Measurements from ENCODE around the gene MRM2.
"Not testable (repeated sequence)": the region's sequence is repeated elsewhere in the genome, so short reads cannot be mapped to it uniquely, and the experiment has no call there.

MRM2 gene

DNA sequence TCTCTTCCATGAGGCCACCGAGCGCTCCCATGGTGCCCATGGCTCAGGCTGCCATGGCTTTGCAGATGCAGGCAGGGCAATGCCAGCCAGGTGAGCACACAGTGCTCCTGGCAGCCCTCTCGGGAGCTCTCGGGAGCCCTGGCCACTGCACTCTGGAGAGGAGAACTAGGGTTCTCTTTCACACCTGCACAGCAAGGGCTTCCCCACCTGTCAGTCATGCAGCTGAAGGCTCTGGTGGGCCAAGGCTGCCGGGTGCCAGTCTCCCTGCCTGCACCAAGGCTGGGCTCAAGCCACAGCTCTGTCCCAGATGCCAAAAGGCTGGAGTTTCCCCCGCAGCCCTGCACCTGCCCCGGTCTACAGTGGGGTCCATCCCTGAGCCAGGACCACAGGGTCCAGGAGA lies 32.7 kb upstream of the MRM2 start:
- TF ChIP-seq, protein P1, sequence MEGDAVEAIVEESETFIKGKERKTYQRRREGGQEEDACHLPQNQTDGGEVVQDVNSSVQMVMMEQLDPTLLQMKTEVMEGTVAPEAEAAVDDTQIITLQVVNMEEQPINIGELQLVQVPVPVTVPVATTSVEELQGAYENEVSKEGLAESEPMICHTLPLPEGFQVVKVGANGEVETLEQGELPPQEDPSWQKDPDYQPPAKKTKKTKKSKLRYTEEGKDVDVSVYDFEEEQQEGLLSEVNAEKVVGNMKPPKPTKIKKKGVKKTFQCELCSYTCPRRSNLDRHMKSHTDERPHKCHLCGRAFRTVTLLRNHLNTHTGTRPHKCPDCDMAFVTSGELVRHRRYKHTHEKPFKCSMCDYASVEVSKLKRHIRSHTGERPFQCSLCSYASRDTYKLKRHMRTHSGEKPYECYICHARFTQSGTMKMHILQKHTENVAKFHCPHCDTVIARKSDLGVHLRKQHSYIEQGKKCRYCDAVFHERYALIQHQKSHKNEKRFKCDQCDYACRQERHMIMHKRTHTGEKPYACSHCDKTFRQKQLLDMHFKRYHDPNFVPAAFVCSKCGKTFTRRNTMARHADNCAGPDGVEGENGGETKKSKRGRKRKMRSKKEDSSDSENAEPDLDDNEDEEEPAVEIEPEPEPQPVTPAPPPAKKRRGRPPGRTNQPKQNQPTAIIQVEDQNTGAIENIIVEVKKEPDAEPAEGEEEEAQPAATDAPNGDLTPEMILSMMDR (IDR thresholded peaks at IDR 0.05; ENCODE audit: low read depth, low read length) = no peak
- no peak overlapping the region for H3K4me3 ChIP-seq (ENCODE audit: low read depth, low read length)

DNA sequence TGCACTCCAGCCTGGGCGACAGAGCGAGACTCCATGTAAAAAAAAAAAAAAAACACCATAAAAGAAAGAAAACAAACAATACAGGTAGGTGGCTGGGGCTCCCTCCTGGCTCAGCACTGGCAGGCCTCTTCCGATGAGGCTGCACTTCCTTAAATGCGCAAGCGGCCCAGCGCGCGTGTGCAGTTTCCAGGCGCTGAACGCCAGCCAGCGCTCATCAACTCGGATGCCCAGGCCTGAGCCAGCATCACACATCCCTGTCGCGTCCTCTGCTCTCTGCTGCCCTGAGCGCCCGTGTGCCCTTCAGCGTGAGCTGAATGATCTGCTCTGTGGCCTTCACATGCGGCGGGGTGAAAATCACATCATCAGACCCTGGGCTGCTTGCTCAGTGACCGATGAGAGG lies 31.9 kb upstream of the MRM2 start:
- H3K4me3 ChIP-seq (ENCODE audit: low read depth, low read length) = no peak overlapping the region
- TF ChIP-seq, protein P1 (IDR thresholded peaks at IDR 0.05; ENCODE audit: low read depth, low read length) = no peak

DNA sequence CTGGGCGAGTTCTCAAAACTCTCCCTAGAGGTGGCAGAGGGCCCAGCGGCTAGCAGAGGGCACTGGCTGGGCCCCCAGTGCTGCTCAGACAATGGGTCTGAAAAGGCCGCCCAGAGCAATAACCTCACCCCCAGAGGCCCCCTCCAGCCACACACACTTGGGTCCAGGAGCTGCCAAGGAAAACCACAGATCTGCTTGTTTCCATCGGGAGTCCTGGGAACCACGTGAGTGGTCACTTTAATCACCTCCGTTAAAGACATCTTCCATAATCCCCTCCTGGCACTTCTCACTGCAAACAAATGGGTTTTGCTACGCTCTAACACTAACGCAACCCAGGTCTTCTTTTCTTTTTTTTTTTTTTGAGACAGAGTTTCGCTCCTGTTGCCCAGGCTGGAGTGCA lies 30.0 kb upstream of the MRM2 start:
- H3K4me3 ChIP-seq (ENCODE audit: low read depth, low read length) = no peak overlapping the region
- TF ChIP-seq, protein P1 (IDR thresholded peaks at IDR 0.05; ENCODE audit: low read depth, low read length) = no peak

DNA sequence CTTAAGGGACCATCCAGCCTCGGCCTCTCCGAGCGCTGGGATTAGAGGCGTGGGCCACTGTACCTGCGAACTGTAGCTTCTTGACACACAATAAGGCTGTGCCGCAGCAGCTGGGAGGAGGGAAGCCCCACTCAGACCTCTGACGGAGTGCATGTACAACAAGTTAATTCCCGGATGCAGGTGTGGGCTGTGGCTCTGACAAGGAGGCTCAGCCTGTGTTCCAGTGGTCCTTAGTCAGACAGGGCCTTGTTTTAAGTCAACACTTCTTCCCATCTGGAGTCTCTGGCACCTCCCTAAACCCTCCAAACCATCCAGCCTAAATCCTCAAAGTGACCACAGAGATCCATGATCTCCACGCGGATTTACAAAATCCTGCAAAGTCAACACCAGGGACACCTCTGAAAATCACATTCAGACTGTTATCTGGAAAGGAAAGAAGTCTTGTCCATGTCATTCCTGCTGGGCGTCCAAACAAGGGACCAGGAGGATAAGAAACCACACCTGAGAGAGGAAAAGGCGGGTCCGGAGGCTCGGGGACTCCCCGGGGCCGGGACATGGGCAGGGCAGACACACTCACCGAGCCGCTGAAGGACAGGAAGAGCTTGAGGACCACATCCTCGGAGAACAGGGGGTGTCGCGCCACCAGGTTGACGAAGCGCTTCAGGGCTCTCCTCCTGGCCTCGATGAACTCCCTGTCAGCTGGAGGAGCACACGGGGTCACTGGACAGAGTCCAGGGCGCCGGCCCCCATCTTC lies 29.4 kb upstream of the MRM2 start:
- TF ChIP-seq, protein P1 (IDR thresholded peaks at IDR 0.05; ENCODE audit: low read depth, low read length) = no peak
- H3K4me3 ChIP-seq (ENCODE audit: low read depth, low read length) = no peak overlapping the region

DNA sequence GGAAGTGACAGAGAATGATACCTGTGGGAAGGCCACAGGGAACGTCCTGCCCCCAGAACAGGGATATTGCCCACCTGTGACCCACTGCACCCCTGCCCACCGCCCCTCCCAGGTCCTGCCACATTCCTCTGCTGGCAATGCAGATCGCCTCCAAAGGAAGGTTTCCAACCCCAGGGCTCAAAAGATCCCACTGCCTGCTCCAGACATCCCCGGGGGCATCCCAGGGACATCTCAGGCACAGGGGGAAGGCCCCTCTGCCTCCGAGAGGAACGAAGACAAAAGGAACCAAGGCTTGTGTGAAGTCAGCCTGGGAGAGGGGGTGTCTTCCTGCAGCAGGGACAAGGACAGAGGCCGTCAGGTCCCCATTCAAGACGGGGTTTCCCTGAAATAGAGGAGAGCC lies 28.5 kb upstream of the MRM2 start:
- no peak overlapping the region for H3K4me3 ChIP-seq (ENCODE audit: low read depth, low read length)
- TF ChIP-seq, protein P1 (IDR thresholded peaks at IDR 0.05; ENCODE audit: low read depth, low read length) = no peak

DNA sequence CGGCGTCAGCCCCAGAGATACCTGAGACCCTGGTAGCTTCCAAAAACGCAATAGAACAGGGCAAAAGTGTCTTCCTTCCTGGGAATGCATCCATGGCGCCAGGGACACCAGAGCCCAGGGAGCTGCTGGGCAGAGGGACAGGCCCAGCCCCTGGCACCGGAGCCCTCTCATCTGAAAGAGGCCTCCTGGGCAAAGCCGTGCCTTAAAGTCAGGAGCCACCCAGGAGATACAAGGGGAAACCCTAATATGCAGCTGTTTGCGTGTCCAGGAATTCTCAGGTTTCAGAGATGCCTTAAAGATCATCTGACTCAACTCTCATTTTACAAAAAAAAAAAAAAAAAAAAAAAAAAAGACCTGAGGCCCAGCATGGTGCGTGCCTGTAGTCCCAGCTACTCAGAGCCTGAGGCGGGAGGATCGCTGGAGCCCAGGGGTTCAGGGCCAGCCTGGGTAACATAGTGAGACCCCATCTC lies 28.0 kb upstream of the MRM2 start:
- no peak overlapping the region for H3K4me3 ChIP-seq (ENCODE audit: low read depth, low read length)
- TF ChIP-seq, protein P1 (IDR thresholded peaks at IDR 0.05; ENCODE audit: low read depth, low read length) = no peak

DNA sequence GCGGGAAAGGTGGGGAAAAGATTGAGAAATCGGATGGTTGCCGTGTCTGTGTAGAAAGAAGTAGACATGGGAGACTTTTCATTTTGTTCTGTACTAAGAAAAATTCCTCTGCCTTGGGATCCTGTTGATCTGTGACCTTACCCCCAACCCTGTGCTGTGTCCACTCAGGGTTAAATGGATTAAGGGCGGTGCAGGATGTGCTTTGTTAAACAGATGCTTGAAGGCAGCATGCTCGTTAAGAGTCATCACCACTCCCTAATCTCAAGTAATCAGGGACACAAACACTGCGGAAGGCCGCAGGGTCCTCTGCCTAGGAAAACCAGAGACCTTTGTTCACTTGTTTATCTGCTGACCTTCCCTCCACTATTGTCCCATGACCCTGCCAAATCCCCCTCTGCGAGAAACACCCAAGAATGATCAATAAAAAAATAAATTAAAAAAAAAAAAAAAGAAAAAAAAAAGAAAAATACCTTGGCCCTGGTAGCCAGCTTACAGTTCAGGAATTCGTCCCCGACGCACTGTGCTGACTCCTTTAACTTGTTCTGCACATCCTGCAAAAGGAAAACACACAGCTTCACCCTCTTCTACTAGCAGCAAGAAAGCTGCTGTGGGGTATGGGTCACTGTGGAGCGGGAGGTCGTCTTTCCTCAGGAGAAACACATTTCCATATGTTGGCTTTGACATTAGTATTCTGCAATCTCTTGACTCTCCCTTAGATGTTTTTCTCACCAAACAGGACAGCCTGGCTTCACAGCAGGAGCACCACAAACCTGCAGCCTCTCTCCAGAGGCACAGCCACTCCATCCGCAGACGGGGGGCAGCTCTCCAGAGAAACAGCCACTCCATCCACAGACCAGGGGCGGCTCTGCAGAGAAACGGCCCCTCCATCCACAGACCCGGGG lies 27.3 kb upstream of the MRM2 start:
- H3K4me3 ChIP-seq (ENCODE audit: low read depth, low read length) = not testable (repeated sequence)
